HG03469 (cell line): ENCODE measurements around the gene MRPL19.

Source experiments
- ATAC-seq: cut with Tn5 transposase; IDR thresholded peaks from one replicate; pipeline ENCODE4 v1.9.1; 2021; ENCODE audit warnings: mild to moderate bottlenecking, moderate library complexity, moderate number of reproducible peaks; ENCODE audit not compliant: unreplicated experiment

The MRPL19 gene

GRCh38 chr2:75728614-75729419 lies 82.2 kb downstream of the MRPL19 start:
- ATAC-seq, result no peak

GRCh38 chr2:75729861-75730260 lies 83.3 kb downstream of the MRPL19 start:
- ATAC-seq, result no peak

- ATAC-seq, result no peak
These were observed 89.7 kb downstream of the MRPL19 start for GRCh38 chr2:75736276-75736675.

- ATAC-seq, result no peak
These were observed 91.4 kb downstream of the MRPL19 start for GRCh38 chr2:75737961-75738360.
